NOMO-1 (cell line): ENCODE results near the gene RERE.

ENCODE experiments used
- DNase-seq, 2 experiments: peaks; one replicate each; lab custom pipeline; 2025; ENCODE audit not compliant: unreplicated experiment in 2 of 2; lab: John Stamatoyannopoulos, UW

Gene RERE

GRCh38 chr1:8348047-8348776 lies 469.2 kb downstream of the RERE start:
- DNase-seq, result no peak

- no peak for DNase-seq
These were observed 469.8 kb downstream of the RERE start for GRCh38 chr1:8347635-8348034.

GRCh38 chr1:8345621-8346415 lies 471.6 kb downstream of the RERE start:
- no peak for DNase-seq

- DNase-seq, result no peak
These were observed 472.4 kb downstream of the RERE start for GRCh38 chr1:8344893-8345507.

- no peak for DNase-seq
These were observed 473.9 kb downstream of the RERE start for GRCh38 chr1:8343464-8344001.

- DNase-seq, result no peak
These were observed 474.4 kb downstream of the RERE start for GRCh38 chr1:8343044-8343443.

- no peak for DNase-seq
These were observed 475.1 kb downstream of the RERE start for GRCh38 chr1:8342325-8342724.

- no peak for DNase-seq
These were observed 477.0 kb downstream of the RERE start for GRCh38 chr1:8340448-8340847.

- no peak for DNase-seq
These were observed 478.2 kb downstream of the RERE start for GRCh38 chr1:8339203-8339600.

- no peak for DNase-seq
These were observed 478.8 kb downstream of the RERE start for GRCh38 chr1:8338526-8339202.

- no peak for DNase-seq
These were observed 479.5 kb downstream of the RERE start for GRCh38 chr1:8337776-8338525.

GRCh38 chr1:8335246-8335645 lies 482.2 kb downstream of the RERE start:
- no peak for DNase-seq

GRCh38 chr1:8334106-8334851 lies 483.2 kb downstream of the RERE start:
- DNase-seq, result no peak

GRCh38 chr1:8333246-8333987 lies 484.0 kb downstream of the RERE start:
- no peak for DNase-seq

GRCh38 chr1:8332806-8333205 lies 484.6 kb downstream of the RERE start:
- no peak for DNase-seq

- DNase-seq, result no peak
These were observed 486.9 kb downstream of the RERE start for GRCh38 chr1:8330271-8331125.

GRCh38 chr1:8329858-8330257 lies 487.6 kb downstream of the RERE start:
- no peak for DNase-seq

GRCh38 chr1:8329439-8329838 lies 488.0 kb downstream of the RERE start:
- no peak for DNase-seq
